HCT116 (cell line): ENCODE data around the gene FSTL4. TPM values are rescaled to one million over a fixed set of nuclear protein-coding genes. Genes with fewer than 3 reads are reported as not detected.

Experiments used
- ATAC-seq: fragments of 200-7000 bp; cut with Tn5 transposase; 2 replicates; pipeline ENCODE4 v1.9.1; 2020; ENCODE audit warnings: mild to moderate bottlenecking, moderate library complexity
- BruUV-seq: library from RNA; stranded (reverse); fragments of 400-500 nt; replicated peaks from 2 replicates; lab custom pipeline; 2021; lab: Mats Ljungman, UMichigan
- CTCF ChIA-PET: fragments of 300-600 bp; sonication (Branson Sonifier 250); formaldehyde crosslinking; loops from one replicate; lab custom pipeline; 2021; ENCODE audit warnings: antibody characterized with exemption; lab: Charles Lee
- POLR2A ChIA-PET: fragments of 300-600, 350-600 bp; sonication (Branson Sonifier 250); formaldehyde crosslinking; loops from one replicate; lab custom pipeline; 2021; ENCODE audit warnings: antibody characterized with exemption; lab: Charles Lee
- RAD21 ChIA-PET, 2 experiments: fragments of 300-600 bp; sonication (Branson Sonifier 250); formaldehyde crosslinking; loops; one replicate each; lab custom pipeline; 2023; ENCODE audit warnings: low total read pairs in 2 of 2; ENCODE audit not compliant: uncharacterized antibody in 2 of 2, unreplicated experiment in 2 of 2, low non-redundant PET in 1 of 2; lab: Charles Lee
- DNase-seq: peaks from one replicate; pipeline ENCODE4 v3.0.0-alpha.2; 2010; ENCODE audit warnings: low read depth, low spot score
- H2AFZ ChIP-seq: fragments of 200-600 bp; shearing (Covaris generic), sonication (generic); 2 replicates; pipeline ENCODE4 v1.6.1; 2017; ENCODE audit warnings: low read depth, mixed run types, mixed read lengths, antibody characterized with exemption, low read length; ENCODE audit not compliant: poor library complexity, severe bottlenecking
- H3K27ac ChIP-seq: 2 replicates; pipeline ENCODE4 v1.5.1; 2012; ENCODE audit warnings: low read depth, low read length
- H3K27me3 ChIP-seq: fragments of 200-600 bp; sonication (generic); 2 replicates; pipeline ENCODE4 v1.6.1; 2016; ENCODE audit warnings: mixed run types, low read length, mixed read lengths; ENCODE audit not compliant: insufficient read depth
- H3K36me3 ChIP-seq, 2 experiments: fragments of 200-500 bp in 1 of 2; fragments of 200-600 bp in 1 of 2; sonication (Bioruptor generic) in 1 of 2; sonication (generic) in 1 of 2; 2 replicates each; pipeline versions ENCODE4 v1.5.1 to v1.6.1; 2014 to 2016; ENCODE audit warnings: low read length in 2 of 2, inconsistent platforms in 1 of 2, mixed read lengths in 1 of 2, mixed run types in 1 of 2; ENCODE audit not compliant: insufficient read depth in 2 of 2, control insufficient read depth in 1 of 2
- H3K4me1 ChIP-seq, 2 experiments: fragments of 200-600 bp in 1 of 2; sonication (generic) in 1 of 2; 2 replicates each; pipeline versions ENCODE4 v1.5.1 to v1.6.1; 2012 to 2017; ENCODE audit warnings: low read length in 2 of 2, inconsistent platforms in 1 of 2, mild to moderate bottlenecking in 1 of 2, mixed read lengths in 1 of 2, mixed run types in 1 of 2, moderate library complexity in 1 of 2; ENCODE audit not compliant: insufficient read depth in 2 of 2, control insufficient read depth in 1 of 2
- H3K4me2 ChIP-seq: fragments of 200-600 bp; sonication (generic); 2 replicates; pipeline ENCODE4 v1.6.1; 2017; ENCODE audit warnings: mixed run types, low read length, mixed read lengths
- H3K4me3 ChIP-seq, 2 experiments: fragments of 200-600 bp in 1 of 2; sonication (generic) in 1 of 2; replicated peaks in 1 of 2; 2 replicates each; pipeline ENCODE4 v1.5.1; 2011 to 2016; ENCODE audit warnings: low read length in 2 of 2, control low read depth in 1 of 2, low read depth in 1 of 2, mild to moderate bottlenecking in 1 of 2, mixed read lengths in 1 of 2, mixed run types in 1 of 2
- H3K79me2 ChIP-seq: fragments of 200-600 bp; sonication (generic); 2 replicates; pipeline ENCODE4 v1.6.1; 2017; ENCODE audit warnings: mild to moderate bottlenecking, mixed run types, low read length, moderate library complexity, mixed read lengths; ENCODE audit not compliant: insufficient read depth
- H3K9ac ChIP-seq: fragments of 200-600 bp; sonication (generic); 2 replicates; pipeline ENCODE4 v1.6.1; 2016; ENCODE audit warnings: low read length, mixed read lengths
- H3K9me2 ChIP-seq: fragments of 200-600 bp; sonication (generic), shearing (Covaris generic); 2 replicates; pipeline ENCODE4 v1.6.1; 2017; ENCODE audit warnings: mixed run types, mild to moderate bottlenecking, moderate library complexity; ENCODE audit not compliant: insufficient read depth
- H3K9me3 ChIP-seq, 2 experiments: fragments of 200-500 bp in 1 of 2; fragments of 200-600 bp in 1 of 2; sonication (Bioruptor generic) in 1 of 2; sonication (generic) in 1 of 2; 2 replicates each; pipeline ENCODE4 v1.6.1; 2014 to 2017; ENCODE audit warnings: low read length in 2 of 2, mixed read lengths in 2 of 2, inconsistent platforms in 1 of 2, low read depth in 1 of 2, mild to moderate bottlenecking in 1 of 2, mixed run types in 1 of 2, moderate library complexity in 1 of 2; ENCODE audit not compliant: control insufficient read depth in 1 of 2, insufficient read depth in 1 of 2
- H4K20me1 ChIP-seq: fragments of 200-600 bp; sonication (generic), shearing (Covaris generic); 2 replicates; pipeline ENCODE4 v1.6.1; 2017; ENCODE audit warnings: mixed run types, mild to moderate bottlenecking, moderate library complexity; ENCODE audit not compliant: insufficient read depth
- ATF3 ChIP-seq: IDR thresholded peaks from 2 replicates; pipeline ENCODE4 v1.6.1; 2012
- CBX3 ChIP-seq: IDR thresholded peaks from 2 replicates; pipeline ENCODE4 v1.6.1; 2012; ENCODE audit warnings: low read depth
- CEBPB ChIP-seq: IDR thresholded peaks from 2 replicates; pipeline ENCODE4 v1.6.1; 2012; ENCODE audit warnings: low read depth
- EGR1 ChIP-seq: IDR thresholded peaks from 2 replicates; pipeline ENCODE4 v1.6.1; 2012; ENCODE audit warnings: low read depth
- ELF1 ChIP-seq: IDR thresholded peaks from 2 replicates; pipeline ENCODE4 v1.6.1; 2012; ENCODE audit warnings: low read depth, borderline replicate concordance
- EZH2phosphoT487 ChIP-seq: fragments of 200-600 bp; IDR thresholded peaks from 2 replicates; pipeline ENCODE4 v1.6.1; 2018; ENCODE audit warnings: antibody characterized with exemption, borderline replicate concordance
- FOSL1 ChIP-seq: IDR thresholded peaks from 2 replicates; pipeline ENCODE4 v1.6.1; 2012; ENCODE audit warnings: low read depth
- POLR2A ChIP-seq: IDR thresholded peaks from 2 replicates; pipeline ENCODE4 v1.7.0; 2011; ENCODE audit warnings: borderline replicate concordance; ENCODE audit not compliant: insufficient read depth, insufficient read length; ENCODE audit errors: extremely low read depth
- POLR2AphosphoS5 ChIP-seq: IDR thresholded peaks from 2 replicates; pipeline ENCODE4 v1.6.1; 2011; ENCODE audit warnings: mild to moderate bottlenecking, low read depth, low read length, moderate library complexity
- REST ChIP-seq: IDR thresholded peaks from 2 replicates; pipeline ENCODE4 v1.6.1; 2012; ENCODE audit warnings: low read depth
- SIN3A ChIP-seq: IDR thresholded peaks from 2 replicates; pipeline ENCODE4 v1.6.1; 2012; ENCODE audit warnings: low read depth
- SP1 ChIP-seq: IDR thresholded peaks from 2 replicates; pipeline ENCODE4 v1.6.1; 2012; ENCODE audit warnings: low read depth
- TCF7L2 ChIP-seq: IDR thresholded peaks from 2 replicates; pipeline ENCODE4 v1.7.0; 2011; ENCODE audit warnings: borderline replicate concordance, inconsistent platforms; ENCODE audit not compliant: insufficient read depth, insufficient read length; ENCODE audit errors: extremely low read depth
- ZBTB33 ChIP-seq: IDR thresholded peaks from 2 replicates; pipeline ENCODE4 v1.6.1; 2011; ENCODE audit warnings: mild to moderate bottlenecking, low read length, moderate library complexity; ENCODE audit not compliant: insufficient replicate concordance; ENCODE audit errors: extremely low read depth
- ZFX ChIP-seq: fragments of 450-650 bp; IDR thresholded peaks from 2 replicates; pipeline ENCODE4 v1.6.1; 2017
- ZNF274 ChIP-seq: fragments of 200-500 bp; sonication (Bioruptor generic); IDR thresholded peaks from 2 replicates; pipeline ENCODE4 v1.6.1; 2014; ENCODE audit warnings: mild to moderate bottlenecking, low read depth, low read length, inconsistent platforms
- intact Hi-C: fragments of 100-400 bp; cut with micrococcal nuclease; formaldehyde crosslinking; loops from 2 replicates; pipeline ENCODE4 v1.10.0; 2022
- total RNA-seq: library from RNA; stranded (reverse); gene quantifications from one replicate; pipeline ENCODE4 v1.2.1, GENCODE V29; 2021; ENCODE audit not compliant: unreplicated experiment

The FSTL4 gene
- total RNA-seq, 1 experiment from 2014 or later, result 0.37 TPM

- CTCF ChIA-PET, result no interaction called here
Measured at GRCh38 chr5:133530270-133530669, 82.1 kb downstream of the FSTL4 start.

GRCh38 chr5:133528841-133529240 is 83.5 kb downstream of the FSTL4 start:
- no peak overlapping the region for H3K4me2 ChIP-seq
- H3K9ac ChIP-seq, result no peak overlapping the region
- DNase-seq (no peak), ATAC-seq (no peak)
- no peak overlapping the region for H3K4me3 ChIP-seq
- ChIA-PET CTCF (no interaction called here), RAD21 (no interaction called here), POLR2A (no interaction called here)
- H3K9me2 ChIP-seq, result no peaks in the 10 kb centered on the region
- BruUV-seq, result no TSS peak
- no peaks in the 10 kb centered on the region for H3K36me3 ChIP-seq
- no peak overlapping the region for H3K27ac ChIP-seq
- H2AFZ ChIP-seq, result no peak overlapping the region
- no peaks in the 10 kb centered on the region for H3K4me1 ChIP-seq
- no peaks in the 10 kb centered on the region for H4K20me1 ChIP-seq
- no peaks in the 10 kb centered on the region for H3K79me2 ChIP-seq
- no peaks in the 10 kb centered on the region; the same call in 1 of the 2 replicates for H3K27me3 ChIP-seq
- intact Hi-C loops, result no loop called here
- no peaks in the 10 kb centered on the region for H3K9me3 ChIP-seq
- TF ChIP-seq ZNF274, result no peak
- TF ChIP-seq SP1, result no peak
- no peak for TF ChIP-seq EZH2phosphoT487
- no peak for TF ChIP-seq POLR2AphosphoS5
- TF ChIP-seq REST, result no peak
- TF ChIP-seq EGR1, result no peak
- no peak for TF ChIP-seq ZBTB33
- no peak for TF ChIP-seq TCF7L2
- TF ChIP-seq CBX3, result no peak
- TF ChIP-seq ELF1, result no peak
- TF ChIP-seq ZFX, result no peak
- no peak for TF ChIP-seq CEBPB
- TF ChIP-seq FOSL1, result no peak
- TF ChIP-seq SIN3A, result no peak
- TF ChIP-seq ATF3, result no peak

More at GRCh38 chr5:133530270-133530669, 82.1 kb downstream of the FSTL4 start:
- H3K4me3 ChIP-seq, result no peak overlapping the region
- intact Hi-C loops, result no loop called here
- ChIA-PET POLR2A (no interaction called here), RAD21 (no interaction called here)
- H3K36me3 ChIP-seq, result no peaks in the 10 kb centered on the region
- DNase-seq, result no peak
- no peaks in the 10 kb centered on the region for H3K9me3 ChIP-seq
- no peaks in the 10 kb centered on the region; the same call in 1 of the 2 replicates for H3K27me3 ChIP-seq
- no peak overlapping the region for H2AFZ ChIP-seq
- no TSS peak for BruUV-seq
- H4K20me1 ChIP-seq, result no peaks in the 10 kb centered on the region
- H3K27ac ChIP-seq, result no peak overlapping the region
- no peaks in the 10 kb centered on the region for H3K79me2 ChIP-seq
- no peaks in the 10 kb centered on the region for H3K9me2 ChIP-seq
- no peak overlapping the region for H3K4me2 ChIP-seq
- no peak for ATAC-seq
- TF ChIP-seq POLR2A (no peak), ZNF274 (no peak)
- TF ChIP-seq, all 23 proteins: peak for 0
- no peaks in the 10 kb centered on the region for H3K4me1 ChIP-seq
- H3K9ac ChIP-seq, result no peak overlapping the region
